Measurements from ENCODE around the gene PRKAR1B.

The PRKAR1B gene

DNA sequence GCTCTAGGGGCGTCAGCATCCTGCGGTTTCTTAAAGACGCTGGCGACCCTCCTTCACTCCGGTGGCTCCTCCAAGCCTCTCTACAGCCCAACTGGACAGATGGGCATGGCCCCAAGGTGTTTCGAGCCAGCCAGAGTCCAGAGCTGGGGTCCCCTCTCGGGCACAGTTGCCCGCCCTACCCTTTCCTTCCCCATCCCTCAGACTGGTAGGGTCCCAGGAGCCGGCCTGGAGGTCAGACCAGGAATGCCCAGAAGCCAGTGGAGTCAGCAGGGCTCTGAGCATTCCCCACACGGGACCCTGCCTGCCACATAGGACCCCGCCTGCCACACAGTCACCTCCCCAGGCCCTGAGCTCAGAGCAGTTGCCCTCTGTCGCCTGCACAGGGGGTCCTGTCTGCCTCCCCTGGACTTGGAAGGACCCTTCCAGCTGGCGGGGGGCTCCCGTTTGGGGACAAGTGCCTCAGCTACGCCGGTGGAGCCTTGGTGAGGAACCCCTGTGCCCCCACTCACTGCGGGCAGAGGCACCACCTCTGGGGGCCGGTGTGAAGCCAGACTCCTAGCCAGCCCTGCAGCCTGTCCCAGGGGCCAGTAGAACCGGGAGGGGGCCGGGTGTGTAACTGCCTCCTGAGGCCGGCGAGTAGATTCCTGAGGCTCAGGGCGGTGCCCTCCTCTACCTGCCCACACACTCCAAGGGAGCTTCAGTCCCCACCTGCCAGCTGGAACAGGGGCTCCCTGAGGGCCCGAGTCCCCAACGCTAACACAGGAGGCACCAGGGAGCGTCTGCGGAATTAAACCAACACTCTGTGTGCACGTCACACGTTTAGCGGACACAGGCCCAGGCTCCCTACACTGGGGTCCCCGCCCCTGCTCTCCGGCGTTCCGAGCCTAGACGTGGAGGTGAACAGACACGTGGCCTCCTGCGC is 188.1 kb downstream of the PRKAR1B start:
- no peak overlapping the region for H3K23ac ChIP-seq (ENCODE audit: low read length in 2 of 2)
- peaks cover 0 to 3% of the 10 kb centered on the region in 2 experiments for H3K36me3 ChIP-seq (ENCODE audit: control insufficient read depth in 1 of 2, insufficient read depth in 2 of 2, low read depth in 1 of 2, low read length in 2 of 2)
- peak overlapping the region; percentile 96 for H2BK12ac ChIP-seq (ENCODE audit: low read length in 2 of 2)
- no peak overlapping the region for H3K4me3 ChIP-seq (ENCODE audit: insufficient read depth in 1 of 2, low read depth in 1 of 2, low read length in 2 of 2)
- DNase-seq: peak; percentile 26
- peak overlapping the region; percentile 93 for H4K8ac ChIP-seq (ENCODE audit: low read length)
- H2BK15ac ChIP-seq (ENCODE audit: low read depth, poor library complexity, severe bottlenecking): peak overlapping the region; percentile 91
- H3K4ac ChIP-seq (ENCODE audit: low read depth in 1 of 2, low read length in 2 of 2): peak overlapping the region; percentile 86 to 94
- peak overlapping the region in 1 of 2 experiments; percentile 78 for H3K14ac ChIP-seq (ENCODE audit: low read length in 2 of 2)
- WGBS: 67% methylated on average over 27 of the region's 37 CpGs
- peaks cover 50% of the 10 kb centered on the region for H3K4me1 ChIP-seq (ENCODE audit: control insufficient read depth, insufficient read depth, low read depth, low read length)
- peak overlapping the region; percentile 90 to 95 for H3K18ac ChIP-seq (ENCODE audit: low read depth in 1 of 2, low read length in 2 of 2)
- H3K4me2 ChIP-seq (ENCODE audit: low read length, poor library complexity, severe bottlenecking): no peak overlapping the region
- H2AK5ac ChIP-seq (ENCODE audit: low read length, severe bottlenecking): peak overlapping the region; percentile 95
- peak overlapping the region; percentile 94 for H4K91ac ChIP-seq (ENCODE audit: low read length)
- no peak overlapping the region for H2AFZ ChIP-seq (ENCODE audit: low read depth, low read length)
- H2BK120ac ChIP-seq (ENCODE audit: low read depth, low read length): peak overlapping the region; percentile 97
- H3K79me1 ChIP-seq (replicated peaks; ENCODE audit: low read length, poor library complexity, severe bottlenecking): no peaks in the 10 kb centered on the region
- H3K9ac ChIP-seq (ENCODE audit: low read length): no peak overlapping the region
- peak overlapping the region; percentile 80 for H2BK5ac ChIP-seq (ENCODE audit: low read depth, low read length, poor library complexity, severe bottlenecking)
- H3K27me3 ChIP-seq (ENCODE audit: control insufficient read depth in 1 of 2, insufficient read depth in 1 of 2, low read length in 2 of 2): peaks cover 0 to 11% of the 10 kb centered on the region in 2 experiments
- H3K27ac ChIP-seq (ENCODE audit: low read length, poor library complexity, severe bottlenecking): peak overlapping the region; percentile 68
- no peaks in the 10 kb centered on the region for H3K9me3 ChIP-seq (ENCODE audit: control insufficient read depth, low read length)

DNA sequence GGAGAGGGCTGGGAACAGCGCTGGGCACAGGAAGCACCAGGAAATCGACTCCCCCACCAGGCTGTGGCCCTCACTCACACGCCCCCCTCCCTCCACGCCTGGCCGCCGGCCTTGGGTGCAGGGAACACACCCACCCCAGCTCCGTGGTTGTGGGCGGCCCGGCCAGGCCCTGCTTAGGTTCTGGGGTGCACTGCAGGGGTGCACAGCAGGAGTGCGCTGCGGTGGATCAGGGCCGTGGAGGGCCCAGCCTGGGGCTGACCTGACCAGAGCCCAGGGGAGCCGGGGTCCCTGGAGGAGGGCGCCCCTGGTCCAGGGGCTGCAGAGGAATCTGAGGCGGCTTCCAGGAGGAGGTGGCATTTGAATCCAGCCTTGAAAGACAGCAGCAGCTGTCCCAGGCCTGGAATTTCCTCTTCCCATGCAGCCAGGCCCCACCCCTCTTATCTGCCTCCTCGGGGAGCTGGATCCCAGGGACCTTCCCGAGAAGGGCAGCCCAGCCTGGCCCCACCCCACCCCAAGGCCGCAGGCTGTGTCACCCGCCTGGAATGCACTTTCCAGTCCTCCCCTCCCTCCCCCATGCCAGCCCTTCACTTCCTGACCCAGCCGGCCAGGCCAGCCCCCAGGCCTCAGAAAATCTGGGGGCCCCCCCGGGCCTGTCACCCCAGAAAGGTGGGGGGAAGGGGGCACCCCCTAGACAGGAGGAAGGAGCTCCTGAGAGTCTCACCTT is 189.0 kb downstream of the PRKAR1B start:
- Histone ChIP-seq H3K4ac (ENCODE audit: low read depth in 1 of 2, low read length in 2 of 2) (peak overlapping the region; percentile 86 to 94), H3K4me3 (ENCODE audit: insufficient read depth in 1 of 2, low read depth in 1 of 2, low read length in 2 of 2) (no peak overlapping the region)
- DNase-seq: peak; percentile 92

DNA sequence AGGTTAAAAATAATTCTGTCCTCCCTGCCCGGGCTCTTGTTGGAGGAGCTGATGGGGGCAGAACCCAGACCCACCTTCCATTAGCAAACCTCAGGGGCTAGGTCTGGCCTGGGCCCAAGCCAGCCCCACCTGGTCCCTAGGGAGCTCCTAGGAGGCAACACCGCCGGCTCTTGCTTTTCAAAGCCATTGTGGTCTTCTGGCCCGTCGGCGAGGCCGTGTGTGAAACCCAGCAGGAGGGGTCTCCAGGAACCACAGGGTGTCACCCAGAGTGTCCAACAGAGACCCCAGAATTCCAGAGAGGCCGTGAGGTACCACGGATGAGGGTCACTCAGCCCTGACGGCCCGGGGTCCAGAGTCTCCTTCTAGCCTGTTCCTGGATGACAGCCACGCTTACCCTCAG is 190.8 kb downstream of the PRKAR1B start:
- peaks cover 0 to 36% of the 10 kb centered on the region in 2 experiments for H3K27me3 ChIP-seq (ENCODE audit: control insufficient read depth in 1 of 2, insufficient read depth in 1 of 2, low read length in 2 of 2)
- WGBS: 93% methylated on average over 12 of the region's 12 CpGs
- no peaks in the 10 kb centered on the region for H3K79me1 ChIP-seq (replicated peaks; ENCODE audit: low read length, poor library complexity, severe bottlenecking)

More for the DNA sequence above, 189.0 kb downstream of the PRKAR1B start:
- peak overlapping the region; percentile 97 for H2BK120ac ChIP-seq (ENCODE audit: low read depth, low read length)
- no peaks in the 10 kb centered on the region for H3K79me1 ChIP-seq (replicated peaks; ENCODE audit: low read length, poor library complexity, severe bottlenecking)
- no peak overlapping the region for H3K23ac ChIP-seq (ENCODE audit: low read length in 2 of 2)
- H3K27ac ChIP-seq (ENCODE audit: low read length, poor library complexity, severe bottlenecking): peak overlapping the region; percentile 68
- no peaks in the 10 kb centered on the region for H3K9me3 ChIP-seq (ENCODE audit: control insufficient read depth, low read length)
- H3K27me3 ChIP-seq (ENCODE audit: control insufficient read depth in 1 of 2, insufficient read depth in 1 of 2, low read length in 2 of 2): peaks cover 0 to 21% of the 10 kb centered on the region in 2 experiments
- H3K36me3 ChIP-seq (ENCODE audit: control insufficient read depth in 1 of 2, insufficient read depth in 2 of 2, low read depth in 1 of 2, low read length in 2 of 2): peaks cover 0 to 3% of the 10 kb centered on the region in 2 experiments
- H2BK12ac ChIP-seq (ENCODE audit: low read length in 2 of 2): peak overlapping the region; percentile 85 to 96
- 21% methylated on average over 19 of the region's 21 CpGs for WGBS
- peak overlapping the region; percentile 80 for H2BK5ac ChIP-seq (ENCODE audit: low read depth, low read length, poor library complexity, severe bottlenecking)
- peak overlapping the region; percentile 52 for H3K4me2 ChIP-seq (ENCODE audit: low read length, poor library complexity, severe bottlenecking)
- H3K18ac ChIP-seq (ENCODE audit: low read depth in 1 of 2, low read length in 2 of 2): peak overlapping the region; percentile 90 to 95
- peaks cover 45% of the 10 kb centered on the region for H3K4me1 ChIP-seq (ENCODE audit: control insufficient read depth, insufficient read depth, low read depth, low read length)
- peak overlapping the region; percentile 95 for H2AK5ac ChIP-seq (ENCODE audit: low read length, severe bottlenecking)
- H3K14ac ChIP-seq (ENCODE audit: low read length in 2 of 2): peak overlapping the region in 1 of 2 experiments; percentile 45
- peak overlapping the region; percentile 94 for H4K91ac ChIP-seq (ENCODE audit: low read length)
- H4K8ac ChIP-seq (ENCODE audit: low read length): peak overlapping the region; percentile 93
- peak overlapping the region; percentile 91 for H2BK15ac ChIP-seq (ENCODE audit: low read depth, poor library complexity, severe bottlenecking)
- no peak overlapping the region for H2AFZ ChIP-seq (ENCODE audit: low read depth, low read length)
- no peak overlapping the region for H3K9ac ChIP-seq (ENCODE audit: low read length)

DNA sequence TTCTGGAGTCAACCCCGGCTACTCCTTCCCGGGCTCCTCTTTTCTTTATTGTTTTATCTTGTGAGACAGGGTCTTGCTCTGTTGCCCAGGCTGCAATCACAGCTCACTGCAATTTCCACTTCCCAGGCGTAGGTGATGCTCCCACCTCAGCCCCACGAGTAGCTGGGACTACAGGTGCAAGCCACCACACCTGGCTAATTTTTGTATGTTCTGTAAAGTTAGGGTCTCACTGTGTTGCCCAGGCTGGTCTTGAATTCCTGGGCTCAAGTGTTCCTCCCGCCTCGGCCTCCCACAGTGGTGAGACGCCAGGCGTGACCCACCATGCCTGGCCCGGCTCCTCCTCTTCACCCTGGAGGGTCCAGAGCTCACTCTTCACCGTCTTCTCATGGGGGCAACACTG is 192.1 kb downstream of the PRKAR1B start:
- H2BK15ac ChIP-seq (ENCODE audit: low read depth, poor library complexity, severe bottlenecking): no peak overlapping the region

More for the DNA sequence above, 190.8 kb downstream of the PRKAR1B start:
- Histone ChIP-seq H3K23ac (ENCODE audit: low read length in 2 of 2) (no peak overlapping the region), H3K4ac (ENCODE audit: low read depth in 1 of 2, low read length in 2 of 2) (no peak overlapping the region), H3K9me3 (ENCODE audit: control insufficient read depth, low read length) (no peaks in the 10 kb centered on the region), H2BK15ac (ENCODE audit: low read depth, poor library complexity, severe bottlenecking) (no peak overlapping the region), H4K8ac (ENCODE audit: low read length) (no peak overlapping the region), H2BK120ac (ENCODE audit: low read depth, low read length) (no peak overlapping the region), H2BK12ac (ENCODE audit: low read length in 2 of 2) (peak overlapping the region; percentile 15 to 73), H3K4me3 (ENCODE audit: insufficient read depth in 1 of 2, low read depth in 1 of 2, low read length in 2 of 2) (no peak overlapping the region), H3K9ac (ENCODE audit: low read length) (no peak overlapping the region), H2AK5ac (ENCODE audit: low read length, severe bottlenecking) (peak overlapping the region; percentile 37), H3K4me1 (ENCODE audit: control insufficient read depth, insufficient read depth, low read depth, low read length) (peaks cover 30% of the 10 kb centered on the region), H3K27ac (ENCODE audit: low read length, poor library complexity, severe bottlenecking) (no peak overlapping the region), H3K18ac (ENCODE audit: low read depth in 1 of 2, low read length in 2 of 2) (no peak overlapping the region), H3K4me2 (ENCODE audit: low read length, poor library complexity, severe bottlenecking) (no peak overlapping the region), H3K36me3 (ENCODE audit: control insufficient read depth in 1 of 2, insufficient read depth in 2 of 2, low read depth in 1 of 2, low read length in 2 of 2) (peaks cover 0 to 3% of the 10 kb centered on the region in 2 experiments), H3K14ac (ENCODE audit: low read length in 2 of 2) (no peak overlapping the region), H2AFZ (ENCODE audit: low read depth, low read length) (no peak overlapping the region), H2BK5ac (ENCODE audit: low read depth, low read length, poor library complexity, severe bottlenecking) (no peak overlapping the region), H4K91ac (ENCODE audit: low read length) (no peak overlapping the region)
- no peak for DNase-seq

More for the DNA sequence above, 192.1 kb downstream of the PRKAR1B start:
- H3K14ac ChIP-seq (ENCODE audit: low read length in 2 of 2): no peak overlapping the region
- peaks cover 0 to 47% of the 10 kb centered on the region in 2 experiments for H3K27me3 ChIP-seq (ENCODE audit: control insufficient read depth in 1 of 2, insufficient read depth in 1 of 2, low read length in 2 of 2)
- H3K79me1 ChIP-seq (replicated peaks; ENCODE audit: low read length, poor library complexity, severe bottlenecking): no peaks in the 10 kb centered on the region
- no peak overlapping the region for H3K4me2 ChIP-seq (ENCODE audit: low read length, poor library complexity, severe bottlenecking)
- no peak overlapping the region for H4K91ac ChIP-seq (ENCODE audit: low read length)
- no peak for DNase-seq
- no peak overlapping the region for H2AK5ac ChIP-seq (ENCODE audit: low read length, severe bottlenecking)
- no peak overlapping the region for H3K27ac ChIP-seq (ENCODE audit: low read length, poor library complexity, severe bottlenecking)
- no peak overlapping the region for H2BK12ac ChIP-seq (ENCODE audit: low read length in 2 of 2)
- H3K36me3 ChIP-seq (ENCODE audit: control insufficient read depth in 1 of 2, insufficient read depth in 2 of 2, low read depth in 1 of 2, low read length in 2 of 2): no peaks in the 10 kb centered on the region
- no peak overlapping the region for H2AFZ ChIP-seq (ENCODE audit: low read depth, low read length)
- no peak overlapping the region for H4K8ac ChIP-seq (ENCODE audit: low read length)
- H3K4ac ChIP-seq (ENCODE audit: low read depth in 1 of 2, low read length in 2 of 2): no peak overlapping the region
- H2BK120ac ChIP-seq (ENCODE audit: low read depth, low read length): no peak overlapping the region
- H2BK5ac ChIP-seq (ENCODE audit: low read depth, low read length, poor library complexity, severe bottlenecking): no peak overlapping the region
- no peak overlapping the region for H3K18ac ChIP-seq (ENCODE audit: low read depth in 1 of 2, low read length in 2 of 2)
- no peak overlapping the region for H3K23ac ChIP-seq (ENCODE audit: low read length in 2 of 2)
- H3K4me3 ChIP-seq (ENCODE audit: insufficient read depth in 1 of 2, low read depth in 1 of 2, low read length in 2 of 2): no peak overlapping the region
- no peak overlapping the region for H3K9ac ChIP-seq (ENCODE audit: low read length)
- WGBS: 95% methylated on average over 9 of the region's 10 CpGs
- H3K4me1 ChIP-seq (ENCODE audit: control insufficient read depth, insufficient read depth, low read depth, low read length): peaks cover 34% of the 10 kb centered on the region
- no peaks in the 10 kb centered on the region for H3K9me3 ChIP-seq (ENCODE audit: control insufficient read depth, low read length)
